Left renal pelvis (tissue), 4 donors: Measurements from ENCODE around the gene OCIAD2. TPM values are rescaled to one million over a fixed set of nuclear protein-coding genes. Genes with fewer than 3 reads are reported as not detected.
"Not testable (repeated sequence)": the region's sequence is repeated elsewhere in the genome, so short reads cannot be mapped to it uniquely, and the experiment has no call there.

ENCODE experiments used
- DNase-seq, 4 donors: peaks; one replicate each; pipeline ENCODE4 v3.0.0-alpha.2; 2013; ENCODE audit warnings: low read depth in 4 of 4, low spot score in 3 of 4
- polyA plus RNA-seq, 4 donors: library from polyadenylated mRNA; unstranded; fragments of 120-200 nt; gene quantifications; one replicate each; pipeline ENCODE4 v1.2.1, GENCODE V29; 2013; ENCODE audit not compliant: insufficient read length in 4 of 4

OCIAD2 gene, protein sequence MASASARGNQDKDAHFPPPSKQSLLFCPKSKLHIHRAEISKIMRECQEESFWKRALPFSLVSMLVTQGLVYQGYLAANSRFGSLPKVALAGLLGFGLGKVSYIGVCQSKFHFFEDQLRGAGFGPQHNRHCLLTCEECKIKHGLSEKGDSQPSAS
- polyA plus RNA-seq = 100 to 1,000 TPM in 3 of 4 donors, 10 to 100 TPM in 1; 68.4 to 218 (median 194) TPM

DNA sequence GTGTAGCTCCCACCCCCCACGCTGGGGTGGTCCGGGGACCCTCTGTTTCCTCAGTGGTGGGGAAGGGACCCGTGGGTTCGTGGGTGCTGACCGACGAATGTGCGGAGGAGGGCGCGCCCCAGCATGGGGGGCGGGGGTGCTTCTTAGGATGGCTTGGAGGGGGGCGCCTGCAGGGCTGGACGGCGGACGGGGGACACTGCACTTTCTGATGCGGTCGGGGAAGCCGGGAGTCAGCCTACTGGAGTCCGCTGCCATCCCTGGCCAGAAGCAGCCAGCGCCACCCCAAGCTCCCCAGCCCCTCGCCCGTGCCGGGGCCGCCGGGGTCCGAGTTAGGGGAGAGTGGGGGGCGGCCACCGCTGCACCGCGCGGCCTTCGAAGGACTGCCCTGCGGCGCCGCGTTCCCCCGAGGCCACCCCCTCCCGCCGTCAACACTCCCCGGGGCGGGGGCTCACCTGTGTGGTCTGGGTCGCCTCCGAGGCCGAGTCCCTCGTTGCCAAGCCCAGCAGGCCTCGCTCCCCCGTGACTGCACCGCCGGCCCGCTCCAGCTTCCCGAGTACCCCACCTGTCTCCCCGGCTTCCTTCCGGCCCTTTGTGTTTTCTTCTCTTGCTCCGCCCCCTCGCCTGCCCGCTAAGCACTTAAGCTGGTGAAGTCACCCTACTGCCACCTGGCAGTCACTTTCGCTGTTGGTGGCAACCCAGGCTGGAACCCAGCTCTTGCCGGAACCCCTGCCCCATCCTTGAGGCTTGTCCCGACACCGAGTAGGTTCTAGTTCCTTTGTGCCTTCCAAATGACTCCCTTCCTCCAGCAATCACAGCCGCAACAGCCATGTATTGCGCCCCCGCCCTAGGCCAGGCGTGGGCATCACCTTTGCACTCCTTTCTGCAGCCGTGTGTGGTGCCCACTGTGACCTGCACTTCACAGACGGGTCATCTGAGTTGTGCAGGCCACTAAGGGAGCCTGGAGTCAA lies at the start of gene OCIAD2:
OCIAD2 (minus strand) TSS at position 569 of the 968 bp plus-strand sequence. CDS start 2,225 bp downstream, outside the sequence.
- peak in 3 of 4 donors; percentile 53 to 64 (median 63) for DNase-seq

DNA sequence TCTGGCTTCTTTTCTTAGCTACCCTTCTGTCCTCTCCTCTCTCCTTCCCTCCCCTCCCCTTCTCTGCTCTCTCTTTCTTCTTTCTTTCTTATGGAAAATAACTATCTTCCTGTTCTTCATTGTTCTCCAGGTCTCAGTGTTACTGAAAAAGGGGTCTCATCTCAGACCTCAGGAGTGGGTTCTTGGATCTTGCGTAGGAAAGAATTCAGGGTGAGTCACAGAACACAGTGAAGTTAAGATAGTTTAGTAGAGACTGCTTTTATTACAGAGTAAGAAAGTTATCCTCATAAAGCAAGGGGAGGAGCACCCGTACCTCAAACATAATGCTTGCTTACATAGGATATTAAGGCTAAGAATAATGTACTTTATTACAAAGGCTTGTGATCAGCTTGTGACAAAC lies 47.7 kb upstream of the OCIAD2 start:
- DNase-seq = no peak

DNA sequence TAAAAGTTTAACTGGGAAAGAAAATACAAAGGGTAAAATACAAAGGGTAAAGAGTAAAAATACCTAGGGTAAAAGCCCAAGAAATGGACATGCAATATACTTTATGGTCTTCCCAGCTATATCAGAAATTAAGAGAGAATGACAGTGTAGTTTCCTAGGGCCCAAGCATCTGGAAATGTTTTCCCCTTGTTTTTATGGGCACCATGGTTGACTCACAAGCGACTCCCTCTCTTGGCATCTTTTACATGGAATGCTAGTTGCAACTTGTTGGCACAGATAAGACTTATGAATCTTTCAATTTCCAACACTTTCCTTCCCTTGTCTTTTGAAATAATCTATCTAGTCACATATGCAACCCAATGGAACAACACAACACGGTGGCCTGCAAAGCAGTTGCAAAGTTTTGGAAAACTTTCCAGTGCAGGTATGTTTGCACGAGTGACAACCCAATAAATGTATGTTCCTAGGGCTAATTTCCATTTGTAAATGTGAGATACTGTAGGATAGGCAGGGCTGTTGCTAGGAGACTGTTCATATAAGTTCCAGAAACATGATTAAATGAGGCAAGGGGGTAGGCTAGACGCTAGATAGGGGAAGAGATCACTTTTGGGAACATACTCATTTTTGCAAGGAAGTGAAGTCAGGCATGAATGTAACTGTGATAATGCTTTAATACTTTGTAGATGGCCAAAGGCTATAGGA lies 43.1 kb upstream of the OCIAD2 start:
- DNase-seq = no peak

DNA sequence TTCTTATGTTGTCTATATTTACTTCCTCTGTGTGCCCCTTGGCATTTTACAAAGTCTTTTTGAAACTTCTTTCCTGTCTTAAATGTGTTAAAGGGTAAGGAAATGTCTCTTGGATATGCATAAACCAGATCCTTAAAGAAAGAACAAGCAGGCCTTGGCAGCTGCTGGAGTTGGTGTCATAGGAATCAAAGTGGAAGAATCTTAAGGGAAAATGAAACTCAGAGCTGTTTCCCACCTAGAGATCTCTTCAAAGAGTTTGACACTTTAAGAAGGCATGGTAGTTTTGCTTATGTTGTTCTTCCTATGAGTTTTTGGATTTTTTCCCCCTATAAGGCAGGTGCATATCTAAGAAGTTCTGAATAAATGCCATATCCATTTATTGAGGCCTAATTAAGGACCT lies 42.5 kb upstream of the OCIAD2 start:
- DNase-seq = no peak

DNA sequence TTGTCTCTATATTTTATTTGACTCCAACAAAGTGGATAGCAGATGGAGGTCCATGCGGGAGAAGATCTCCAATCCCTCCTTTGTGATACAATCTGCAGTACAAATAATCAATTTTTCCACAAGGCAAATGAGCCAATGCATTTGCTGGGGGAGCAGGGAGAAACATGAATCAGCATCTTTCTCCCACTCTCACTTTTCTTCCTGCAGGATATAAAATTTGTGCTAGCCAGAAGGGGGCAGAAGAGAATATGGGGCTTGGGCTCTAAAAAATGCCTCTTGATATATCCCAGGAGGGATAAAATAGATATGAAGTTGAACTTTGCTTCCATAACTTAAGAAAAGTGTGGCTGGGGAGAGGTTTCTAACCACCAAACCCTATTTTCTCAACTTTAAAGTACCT lies 41.2 kb upstream of the OCIAD2 start:
- no peak for DNase-seq

DNA sequence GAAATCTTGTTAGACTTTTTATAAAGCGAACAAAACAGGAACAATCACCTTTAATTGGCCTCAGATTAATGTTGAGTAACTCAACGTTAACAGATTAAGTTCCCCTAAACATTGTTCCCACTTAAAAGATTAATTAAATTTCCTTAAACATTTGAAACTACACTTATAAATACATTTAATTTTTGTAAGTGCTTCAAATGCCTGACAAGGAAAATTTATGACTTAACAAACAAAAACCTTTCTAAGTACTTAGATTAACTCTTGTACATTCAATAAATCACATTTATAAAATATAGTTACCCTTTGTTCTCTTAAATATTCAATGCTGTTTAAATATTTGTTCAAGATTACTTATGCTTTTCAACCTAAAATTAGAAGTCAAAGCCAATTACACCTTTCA lies 39.4 kb upstream of the OCIAD2 start:
- DNase-seq = no peak

DNA sequence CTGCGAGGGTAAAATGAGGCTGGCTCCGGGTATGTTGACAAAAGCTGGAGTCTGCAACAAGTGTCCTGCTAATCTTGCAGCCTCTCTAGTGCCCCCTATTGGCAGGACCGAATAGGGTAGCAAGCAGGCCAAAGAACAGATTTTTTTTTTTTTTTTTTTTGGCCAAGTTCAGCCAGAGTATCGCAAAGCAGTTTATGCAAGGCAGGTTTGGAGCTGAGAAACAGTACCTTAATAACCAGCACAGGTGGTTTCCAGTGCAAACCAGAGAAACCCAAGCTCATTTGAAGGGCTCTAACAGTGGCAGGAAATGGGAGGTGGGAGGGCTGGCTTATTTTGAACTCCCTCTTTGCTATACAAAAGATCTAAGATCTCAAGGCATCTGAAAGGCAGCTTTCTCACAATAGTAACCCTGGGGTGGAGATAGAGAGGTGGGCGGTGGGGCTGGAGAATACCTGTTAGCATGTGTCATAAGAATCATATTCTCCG lies 38.2 kb upstream of the OCIAD2 start:
- no peak for DNase-seq

DNA sequence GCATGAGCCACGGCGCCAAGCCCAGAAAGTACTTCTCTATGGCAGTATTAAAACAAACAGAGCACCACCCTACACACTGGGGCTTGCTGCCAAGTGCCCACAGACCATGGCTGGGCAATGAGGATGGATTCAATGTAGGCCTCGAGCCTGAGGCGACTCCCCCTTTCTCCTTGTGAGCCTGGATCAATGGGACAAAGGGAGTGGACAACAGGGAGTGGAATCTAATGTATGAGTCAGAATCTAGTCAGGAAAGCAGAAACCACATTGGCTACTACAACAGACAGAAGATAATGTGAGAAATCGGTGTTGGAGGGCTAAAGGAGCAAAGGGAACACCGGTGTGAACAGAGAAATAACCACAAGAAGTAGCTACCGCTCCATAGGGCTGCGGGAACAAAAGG lies 37.7 kb upstream of the OCIAD2 start:
- no peak for DNase-seq

DNA sequence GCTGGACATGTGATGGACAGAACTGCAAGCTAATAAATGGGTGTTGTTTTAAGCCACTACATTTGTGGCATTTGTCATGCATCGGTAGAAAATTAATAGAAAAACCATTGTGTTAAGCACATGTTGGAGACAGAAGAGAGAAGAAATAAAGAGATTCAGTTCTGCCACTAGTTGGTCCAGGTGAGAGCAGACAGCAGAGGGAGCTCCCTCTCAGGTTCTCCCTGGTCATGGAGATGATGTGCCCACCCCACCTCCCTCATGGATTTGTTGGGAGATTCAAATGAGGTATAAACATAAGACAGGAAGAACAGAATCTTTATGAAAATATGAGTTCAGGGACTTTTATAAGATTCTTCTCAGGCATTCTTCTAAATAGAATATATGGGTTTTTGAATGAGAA lies 36.8 kb upstream of the OCIAD2 start:
- no peak for DNase-seq

DNA sequence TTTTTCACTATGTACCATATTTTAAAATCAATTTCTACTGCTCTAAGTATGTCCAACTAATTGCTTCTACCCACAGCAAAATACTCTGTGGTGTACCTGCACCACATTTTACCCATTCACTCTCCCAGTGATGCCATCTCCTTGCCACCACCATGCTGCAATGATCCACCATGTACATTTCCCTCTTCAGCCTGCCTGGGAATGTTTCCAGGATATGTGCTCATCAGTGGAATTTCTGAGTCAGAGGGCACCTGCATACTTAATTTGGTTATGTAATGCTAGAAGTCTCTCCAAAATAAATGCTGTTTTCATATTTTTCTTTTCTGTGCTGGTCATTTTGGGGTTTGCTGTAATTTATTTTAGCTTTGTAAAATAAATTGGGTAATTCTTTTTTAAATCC lies 33.2 kb upstream of the OCIAD2 start:
- no peak for DNase-seq

DNA sequence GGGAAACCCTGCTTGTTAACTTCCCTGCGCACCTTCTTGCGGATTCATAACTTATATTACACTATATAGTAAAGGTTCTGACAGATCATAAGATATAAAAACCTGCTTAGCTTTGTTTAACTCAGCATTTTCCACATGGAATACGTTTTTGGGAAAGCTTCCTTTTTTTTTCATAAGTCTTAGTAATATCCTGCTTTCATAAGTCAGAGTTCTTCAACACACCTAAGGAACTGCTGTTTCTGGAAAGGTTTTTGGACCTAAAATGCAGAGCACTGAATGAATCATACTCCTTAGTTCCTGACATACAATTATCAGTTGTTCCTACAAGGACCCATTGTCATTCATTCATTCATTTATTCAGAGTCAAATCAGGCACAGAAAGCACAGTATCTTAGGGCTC lies 32.3 kb upstream of the OCIAD2 start:
- no peak for DNase-seq

DNA sequence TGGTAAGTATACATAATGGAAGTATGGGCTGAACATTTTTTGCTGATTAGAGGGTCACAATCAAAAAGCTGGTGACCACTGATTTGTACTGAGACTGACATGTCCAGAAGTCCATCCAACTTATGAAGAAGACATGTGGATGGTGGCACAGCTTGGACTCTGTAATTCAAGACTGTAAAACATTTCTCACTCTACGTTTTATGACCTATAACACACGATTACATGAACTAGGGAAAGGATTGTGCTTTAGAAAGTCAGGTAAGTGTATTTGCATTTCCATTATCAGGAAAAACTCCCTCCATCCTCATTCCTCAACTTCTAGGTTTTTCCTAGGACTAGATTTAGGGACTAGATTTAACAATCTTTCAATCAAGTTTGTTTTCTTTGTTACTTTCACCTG lies 30.5 kb upstream of the OCIAD2 start:
- DNase-seq = no peak

DNA sequence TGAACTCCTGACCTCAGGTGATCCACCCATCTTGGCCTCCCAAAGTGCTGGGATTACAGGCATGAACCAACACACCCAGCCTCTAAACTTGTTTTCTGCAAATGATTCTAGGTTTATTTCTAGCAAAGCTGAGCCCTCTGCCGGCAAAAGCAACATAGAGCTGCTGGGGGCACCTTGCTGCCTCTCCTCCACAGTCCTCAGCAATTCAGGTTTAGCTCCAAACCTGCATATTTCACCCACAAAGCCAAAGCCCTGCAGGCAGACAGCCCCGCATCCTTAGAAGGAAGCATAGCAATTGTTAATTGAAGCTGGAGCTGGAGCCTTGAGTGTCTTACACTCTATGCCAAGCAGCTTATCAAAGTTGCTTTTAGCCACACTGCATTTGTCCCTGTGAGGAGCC lies 24.9 kb upstream of the OCIAD2 start:
- no peak for DNase-seq

DNA sequence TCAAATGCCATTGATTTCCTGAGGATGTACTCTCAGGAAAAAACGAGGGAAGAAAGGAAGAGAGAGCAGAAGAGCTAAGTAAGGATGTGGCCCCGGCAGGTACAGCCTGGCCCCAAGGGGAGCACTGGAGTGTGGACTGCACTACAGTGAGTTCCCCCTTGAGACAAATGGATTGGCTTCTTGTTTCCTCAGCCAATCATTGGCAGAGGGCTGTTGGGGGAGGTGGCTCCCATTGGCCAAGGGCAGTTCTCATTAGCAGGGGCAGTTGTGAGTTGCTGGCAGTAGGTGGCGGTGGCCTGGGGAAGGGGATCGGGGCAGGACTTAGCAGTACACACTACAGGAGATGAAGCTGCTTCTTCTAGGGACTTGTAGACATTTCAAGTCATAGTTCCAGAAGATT lies 24.1 kb upstream of the OCIAD2 start:
- no peak for DNase-seq

DNA sequence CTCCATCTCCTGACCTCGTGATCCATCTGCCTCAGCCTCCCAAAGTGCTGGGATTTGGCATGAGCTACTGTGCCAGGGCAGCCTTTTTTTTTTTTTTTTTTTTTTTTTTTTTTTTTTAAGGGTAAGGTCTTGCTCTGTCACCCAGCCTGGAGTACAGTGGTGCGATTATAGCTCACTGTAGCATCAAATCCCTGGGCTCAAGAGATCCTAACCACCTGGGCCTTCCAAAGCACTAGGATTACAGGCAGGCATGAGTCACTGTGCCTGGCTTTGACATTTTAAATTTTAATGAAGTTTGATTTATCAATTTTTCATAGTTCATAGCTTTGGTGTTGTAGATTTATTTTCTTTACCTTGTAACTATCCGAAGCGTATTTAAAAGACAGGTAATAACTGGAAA lies 17.8 kb upstream of the OCIAD2 start:
- DNase-seq = no peak

DNA sequence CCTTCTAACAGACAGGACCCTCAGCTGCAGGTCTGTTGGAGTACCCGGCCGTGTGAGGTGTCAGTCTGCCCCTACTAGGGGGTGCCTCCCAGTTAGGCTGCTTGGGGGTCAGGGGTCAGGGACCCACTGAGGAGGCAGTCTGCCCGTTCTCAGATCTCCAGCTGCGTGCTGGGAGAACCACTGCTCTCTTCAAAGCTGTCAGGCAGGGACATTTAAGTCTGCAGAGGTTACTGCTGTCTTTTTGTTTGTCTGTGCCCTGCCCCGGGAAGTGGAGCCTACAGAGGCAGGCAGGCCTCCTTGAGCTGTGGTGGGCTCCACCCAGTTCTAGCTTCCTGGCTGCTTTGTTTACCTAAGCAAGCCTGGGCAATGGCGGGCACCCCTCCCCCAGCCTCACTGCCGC lies 16.5 kb upstream of the OCIAD2 start:
- DNase-seq = not testable (repeated sequence)

DNA sequence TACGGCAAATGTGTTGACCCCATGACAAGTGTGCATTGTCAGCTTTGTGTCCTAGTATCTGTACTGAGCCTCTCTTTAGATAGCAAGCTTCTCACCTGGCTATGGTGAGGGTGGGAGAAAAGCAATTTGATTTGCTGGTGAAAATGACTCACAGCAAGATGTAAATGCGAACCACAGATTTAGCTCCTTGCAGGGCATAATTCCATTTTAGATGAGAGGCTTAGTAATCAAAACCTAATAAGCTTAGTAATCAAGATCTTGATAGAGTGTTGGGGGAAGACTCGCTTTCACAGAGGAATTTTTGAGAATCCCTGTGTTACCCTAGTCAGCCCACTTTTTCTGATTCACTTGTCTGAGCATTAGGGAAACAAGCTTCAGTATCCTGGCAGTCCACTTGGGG lies 7.7 kb upstream of the OCIAD2 start:
- DNase-seq = no peak

DNA sequence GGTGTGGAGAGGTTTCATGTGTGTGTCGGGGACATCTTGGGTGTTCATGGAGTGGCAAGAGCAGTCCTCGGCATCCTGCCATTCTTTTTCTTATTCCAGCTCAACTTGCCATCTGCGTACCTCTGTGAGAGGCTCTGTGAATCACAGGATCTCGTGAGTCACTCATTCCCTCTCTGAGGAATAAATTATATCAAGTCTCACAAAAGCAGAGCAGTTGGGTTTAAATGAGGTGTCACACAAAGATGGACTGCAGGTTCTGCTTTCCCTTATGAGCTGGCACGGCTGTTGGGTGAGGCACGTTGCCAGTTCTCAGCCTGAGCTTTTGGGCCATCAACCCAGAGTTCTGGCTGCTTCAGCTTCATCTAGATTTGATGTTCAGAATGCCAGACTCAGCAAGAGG lies 6.8 kb upstream of the OCIAD2 start:
- no peak for DNase-seq

DNA sequence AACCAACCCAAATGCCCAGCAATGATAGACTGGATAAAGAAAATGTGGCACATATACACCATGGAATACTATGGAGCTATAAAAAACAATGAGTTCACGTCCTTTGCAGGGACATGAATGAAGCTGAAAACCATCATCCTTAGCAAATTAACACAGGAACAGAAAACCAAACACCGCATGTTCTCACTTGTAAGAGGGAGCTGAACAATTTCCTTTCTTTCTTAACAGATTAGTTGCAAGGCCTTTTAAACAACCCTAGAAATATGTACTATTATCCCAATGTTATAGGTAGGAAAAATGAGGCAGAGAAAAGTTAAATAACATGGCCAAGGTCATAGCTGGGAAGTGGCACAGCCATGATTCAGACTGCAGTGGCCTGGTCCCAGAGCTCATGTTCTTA lies 5.8 kb upstream of the OCIAD2 start:
- no peak for DNase-seq

DNA sequence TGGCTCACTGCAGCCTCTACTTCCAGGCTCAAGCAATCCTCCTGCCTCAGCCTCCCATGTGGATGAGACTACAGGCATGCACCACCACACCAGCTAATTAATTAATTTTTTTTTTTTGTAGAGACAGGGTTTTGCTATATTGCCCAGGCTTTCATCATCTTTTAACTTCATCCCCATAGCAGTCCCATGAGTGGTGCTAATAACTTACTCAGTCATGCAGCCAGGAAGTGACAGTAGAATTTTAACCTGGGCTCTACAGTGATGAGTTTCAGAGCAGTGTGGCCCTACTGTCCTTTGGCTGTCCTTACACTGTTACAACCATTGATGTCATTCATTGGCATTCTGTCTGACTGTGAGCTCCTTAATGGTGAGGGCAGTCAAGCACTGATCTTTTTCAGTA lies 3.9 kb upstream of the OCIAD2 start:
- no peak for DNase-seq

DNA sequence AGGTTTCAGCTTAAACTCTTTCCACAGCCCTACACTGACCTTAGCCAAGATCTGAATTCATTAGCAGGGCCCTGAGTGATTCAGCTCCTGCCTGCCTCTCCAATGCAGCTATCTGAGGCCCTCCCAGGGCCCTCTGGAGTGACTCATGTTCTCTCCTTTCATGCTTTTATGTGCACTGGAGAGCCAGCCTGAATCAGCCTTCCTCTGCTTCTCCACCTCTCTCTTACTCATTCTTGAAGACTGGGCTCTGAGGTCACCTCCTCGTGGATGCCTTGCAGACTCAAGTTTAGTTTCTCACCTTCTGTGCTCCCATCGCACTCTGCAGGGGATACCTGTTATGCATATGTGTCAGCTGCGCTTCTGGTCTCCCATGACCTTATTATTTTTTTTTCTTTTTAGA lies 3.1 kb upstream of the OCIAD2 start:
- DNase-seq = no peak
